Measurements from ENCODE around the gene LAMTOR1. TPM values are rescaled to one million over a fixed set of nuclear protein-coding genes. Genes with fewer than 3 reads are reported as not detected.
A peak's percentile ranks its signal among the peaks of the same experiment; 100 is the strongest.

LAMTOR1 gene
- total RNA-seq, 3 donors from 2014 or later = 87.2 to 120 (median 112) TPM

DNA sequence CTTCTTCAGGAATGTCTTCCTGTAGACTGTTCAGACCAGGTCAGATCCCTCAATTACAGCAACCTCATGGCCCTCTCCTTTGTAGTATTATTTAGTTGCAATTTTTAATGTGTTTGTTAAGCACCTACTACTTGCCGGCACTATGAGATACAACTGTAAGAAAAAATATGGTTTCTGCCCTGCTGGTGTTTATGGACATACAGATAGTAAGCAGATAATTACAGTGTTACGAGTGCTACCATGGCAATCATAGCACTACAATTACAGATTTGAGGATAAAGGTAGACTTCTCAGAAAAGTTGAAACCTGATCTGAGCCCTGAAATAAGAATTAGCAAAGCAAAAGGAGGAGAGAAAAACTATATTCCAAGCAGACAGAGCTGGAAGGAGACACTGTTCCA, 19.7 kb downstream of the LAMTOR1 start:
- Histone ChIP-seq H3K4me1 (peaks cover 0 to 4% of the 10 kb centered on the region in 2 donors), H3K9me3 (no peaks in the 10 kb centered on the region), H3K27ac (peak overlapping the region; percentile 40 to 99), H3K27me3 (no peaks in the 10 kb centered on the region), H3K4me3 (no peak overlapping the region), H3K36me3 (no peaks in the 10 kb centered on the region)
- no peak for DNase-seq (ENCODE audit: low spot score in 2 of 2)
- TF ChIP-seq POLR2AphosphoS5 (IDR thresholded peaks at IDR 0.05) (no peak), POLR2A (IDR thresholded peaks at IDR 0.05) (no peak)
- intact Hi-C loops (cut with DNase I; ENCODE audit: low total_unique reads) = no loop called here

DNA sequence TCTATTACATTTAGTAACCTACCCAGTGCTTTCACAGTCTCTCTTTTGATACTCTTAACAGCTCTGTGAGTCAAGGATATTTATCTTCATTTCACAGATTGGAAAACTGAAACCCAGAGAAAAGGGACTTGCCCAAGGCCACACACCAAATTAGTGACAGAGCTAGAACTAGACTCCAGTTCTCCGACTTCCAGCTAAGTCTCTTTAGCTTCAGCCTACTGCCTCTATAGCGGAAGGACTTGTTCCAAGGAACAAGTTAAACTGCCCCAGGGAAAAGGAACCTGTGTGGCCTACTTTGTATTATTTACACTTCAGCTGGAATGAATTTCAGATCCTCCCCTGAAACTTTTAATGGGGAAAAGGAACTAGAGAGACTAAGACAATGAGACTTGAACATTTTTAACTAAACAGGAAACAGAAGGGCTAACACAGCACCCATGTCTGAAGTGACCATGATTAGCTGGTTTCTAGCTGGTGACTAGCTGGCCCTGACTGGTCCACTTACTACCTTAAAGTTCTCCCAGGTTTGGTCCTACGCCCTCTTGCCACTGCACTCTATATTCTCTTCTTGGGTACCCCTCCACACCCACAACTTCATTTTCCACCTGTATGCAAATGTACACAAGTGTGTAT, 21.2 kb downstream of the LAMTOR1 start:
- no peaks in the 10 kb centered on the region for H3K9me3 ChIP-seq
- TF ChIP-seq POLR2A (IDR thresholded peaks at IDR 0.05) (no peak), POLR2AphosphoS5 (IDR thresholded peaks at IDR 0.05) (no peak)
- TF ChIP-seq, protein P1, sequence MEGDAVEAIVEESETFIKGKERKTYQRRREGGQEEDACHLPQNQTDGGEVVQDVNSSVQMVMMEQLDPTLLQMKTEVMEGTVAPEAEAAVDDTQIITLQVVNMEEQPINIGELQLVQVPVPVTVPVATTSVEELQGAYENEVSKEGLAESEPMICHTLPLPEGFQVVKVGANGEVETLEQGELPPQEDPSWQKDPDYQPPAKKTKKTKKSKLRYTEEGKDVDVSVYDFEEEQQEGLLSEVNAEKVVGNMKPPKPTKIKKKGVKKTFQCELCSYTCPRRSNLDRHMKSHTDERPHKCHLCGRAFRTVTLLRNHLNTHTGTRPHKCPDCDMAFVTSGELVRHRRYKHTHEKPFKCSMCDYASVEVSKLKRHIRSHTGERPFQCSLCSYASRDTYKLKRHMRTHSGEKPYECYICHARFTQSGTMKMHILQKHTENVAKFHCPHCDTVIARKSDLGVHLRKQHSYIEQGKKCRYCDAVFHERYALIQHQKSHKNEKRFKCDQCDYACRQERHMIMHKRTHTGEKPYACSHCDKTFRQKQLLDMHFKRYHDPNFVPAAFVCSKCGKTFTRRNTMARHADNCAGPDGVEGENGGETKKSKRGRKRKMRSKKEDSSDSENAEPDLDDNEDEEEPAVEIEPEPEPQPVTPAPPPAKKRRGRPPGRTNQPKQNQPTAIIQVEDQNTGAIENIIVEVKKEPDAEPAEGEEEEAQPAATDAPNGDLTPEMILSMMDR (IDR thresholded peaks at IDR 0.05) = no peak
- no peak for DNase-seq (ENCODE audit: low spot score in 2 of 2)
- H3K4me1 ChIP-seq = peaks cover 0 to 4% of the 10 kb centered on the region in 2 donors
- H3K27me3 ChIP-seq = no peaks in the 10 kb centered on the region
- H3K27ac ChIP-seq = peak overlapping the region; percentile 98 to 99
- intact Hi-C loops (cut with DNase I; ENCODE audit: low total_unique reads) = no loop called here
- no peak overlapping the region for H3K4me3 ChIP-seq
- H3K36me3 ChIP-seq = no peaks in the 10 kb centered on the region

GRCh38 chr11:72081184-72081644, 21.9 kb downstream of the LAMTOR1 start:
- intact Hi-C loops (cut with DNase I; ENCODE audit: low total_unique reads) = no loop called here
- H3K4me3 ChIP-seq = peak overlapping the region; percentile 75 to 82 (median 75)
- no peaks in the 10 kb centered on the region for H3K27me3 ChIP-seq
- TF ChIP-seq POLR2AphosphoS5 (IDR thresholded peaks at IDR 0.05) (no peak), POLR2A (IDR thresholded peaks at IDR 0.05) (no peak)
- TF ChIP-seq, protein P1 (IDR thresholded peaks at IDR 0.05) = peak in 1 of 3 donors; percentile 1
- H3K27ac ChIP-seq = peak overlapping the region; percentile 98 to 99
- no peaks in the 10 kb centered on the region for H3K9me3 ChIP-seq
- no peak for DNase-seq (ENCODE audit: low spot score in 2 of 2)
- no peaks in the 10 kb centered on the region for H3K36me3 ChIP-seq
- H3K4me1 ChIP-seq = peaks cover 0 to 4% of the 10 kb centered on the region in 2 donors

GRCh38 chr11:72080326-72081183, 22.5 kb downstream of the LAMTOR1 start, which contains the start of the genes LRRC51 and NUMA1:
TSS of gene LRRC51 (plus strand) at chr11:72080850. CDS start at chr11:72089084, 8,234 bp downstream.
TSS of gene NUMA1 (minus strand) at chr11:72080542. CDS start at chr11:72035943, 44,599 bp downstream.
- Histone ChIP-seq H3K4me1 (peaks cover 0 to 4% of the 10 kb centered on the region in 2 donors), H3K4me3 (peak within 1 kb of the TSS; percentile 75 to 82 (median 75)), H3K27ac (peak within 1 kb of the TSS; percentile 98 to 99), H3K9me3 (no peaks in the 10 kb centered on the region), H3K36me3 (no peaks in the 10 kb centered on the region), H3K27me3 (no peaks in the 10 kb centered on the region)
- DNase-seq (ENCODE audit: low spot score in 2 of 2) = peak; percentile 99 to 100
- TF ChIP-seq POLR2A (IDR thresholded peaks at IDR 0.05) = peak; percentile 56
- TF ChIP-seq POLR2AphosphoS5 (IDR thresholded peaks at IDR 0.05) = peak; percentile 74 to 88 (median 80)
- TF ChIP-seq, protein P1 (IDR thresholded peaks at IDR 0.05) = peak in 1 of 3 donors; percentile 12
- intact Hi-C loops (cut with DNase I; ENCODE audit: low total_unique reads) = no loop called here

DNA sequence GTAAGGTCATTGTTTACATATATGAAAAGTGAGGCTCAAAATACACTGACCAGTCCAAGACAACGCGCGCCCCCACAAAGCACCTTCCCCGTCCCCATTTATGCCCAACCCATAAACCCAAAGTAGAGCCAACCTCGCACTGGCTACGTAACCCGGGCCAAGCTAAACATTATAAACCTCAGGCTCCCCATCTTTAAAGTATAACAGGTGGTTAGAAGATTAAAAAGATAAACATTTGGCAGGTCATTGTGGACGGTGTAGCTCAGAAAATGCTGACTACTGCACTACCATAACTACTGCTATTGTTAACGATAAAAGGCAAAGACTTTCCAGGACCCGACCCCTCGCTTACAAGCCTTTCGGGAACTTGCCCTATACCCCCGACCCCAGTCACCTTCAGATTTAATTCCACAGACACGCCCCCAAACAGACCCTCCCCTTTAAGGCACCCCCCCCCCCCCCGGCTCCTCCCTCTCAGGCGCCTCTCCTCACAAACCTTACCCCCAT, 23.2 kb downstream of the LAMTOR1 start:
- Histone ChIP-seq H3K4me1 (peaks cover 0 to 4% of the 10 kb centered on the region in 2 donors), H3K27me3 (no peaks in the 10 kb centered on the region), H3K4me3 (peak overlapping the region; percentile 75 to 82 (median 75)), H3K9me3 (no peaks in the 10 kb centered on the region), H3K36me3 (no peaks in the 10 kb centered on the region), H3K27ac (peak overlapping the region; percentile 98 to 99)
- no peak for DNase-seq (ENCODE audit: low spot score in 2 of 2)
- intact Hi-C loops (cut with DNase I; ENCODE audit: low total_unique reads) = no loop called here
- TF ChIP-seq POLR2A (IDR thresholded peaks at IDR 0.05) = no peak
- no peak for TF ChIP-seq POLR2AphosphoS5 (IDR thresholded peaks at IDR 0.05)
- TF ChIP-seq, protein P1 (IDR thresholded peaks at IDR 0.05) = no peak

Measured in breast epithelium (tissue), 4 donors.